ENCODE data around the gene SEZ6.

SEZ6 gene

GRCh38 chr17:28925912-28926365, 79.9 kb downstream of the SEZ6 start (continued):
- TF ChIP-seq, protein P1, sequence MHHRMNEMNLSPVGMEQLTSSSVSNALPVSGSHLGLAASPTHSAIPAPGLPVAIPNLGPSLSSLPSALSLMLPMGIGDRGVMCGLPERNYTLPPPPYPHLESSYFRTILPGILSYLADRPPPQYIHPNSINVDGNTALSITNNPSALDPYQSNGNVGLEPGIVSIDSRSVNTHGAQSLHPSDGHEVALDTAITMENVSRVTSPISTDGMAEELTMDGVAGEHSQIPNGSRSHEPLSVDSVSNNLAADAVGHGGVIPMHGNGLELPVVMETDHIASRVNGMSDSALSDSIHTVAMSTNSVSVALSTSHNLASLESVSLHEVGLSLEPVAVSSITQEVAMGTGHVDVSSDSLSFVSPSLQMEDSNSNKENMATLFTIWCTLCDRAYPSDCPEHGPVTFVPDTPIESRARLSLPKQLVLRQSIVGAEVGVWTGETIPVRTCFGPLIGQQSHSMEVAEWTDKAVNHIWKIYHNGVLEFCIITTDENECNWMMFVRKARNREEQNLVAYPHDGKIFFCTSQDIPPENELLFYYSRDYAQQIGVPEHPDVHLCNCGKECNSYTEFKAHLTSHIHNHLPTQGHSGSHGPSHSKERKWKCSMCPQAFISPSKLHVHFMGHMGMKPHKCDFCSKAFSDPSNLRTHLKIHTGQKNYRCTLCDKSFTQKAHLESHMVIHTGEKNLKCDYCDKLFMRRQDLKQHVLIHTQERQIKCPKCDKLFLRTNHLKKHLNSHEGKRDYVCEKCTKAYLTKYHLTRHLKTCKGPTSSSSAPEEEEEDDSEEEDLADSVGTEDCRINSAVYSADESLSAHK (tag by site-specific recombination; IDR thresholded peaks at IDR 0.05), result no peak
- TF ChIP-seq ZNF155 (tag by site-specific recombination; IDR thresholded peaks at IDR 0.05), result no peak
- TF ChIP-seq ZSCAN4 (tag by site-specific recombination; IDR thresholded peaks at IDR 0.05), result no peak
- TF ChIP-seq HOXA7 (CRISPR knock-in tag; IDR thresholded peaks at IDR 0.05; ENCODE audit: borderline replicate concordance), result no peak
- TF ChIP-seq GLI2 (tag by site-specific recombination; IDR thresholded peaks at IDR 0.05; ENCODE audit: borderline replicate concordance, low read depth), result no peak
- TF ChIP-seq BCL11A (tag by site-specific recombination; IDR thresholded peaks at IDR 0.05; ENCODE audit: low read depth), result no peak
- no peak for TF ChIP-seq ZNF473 (tag by site-specific recombination; IDR thresholded peaks at IDR 0.05)
- TF ChIP-seq, protein P2, sequence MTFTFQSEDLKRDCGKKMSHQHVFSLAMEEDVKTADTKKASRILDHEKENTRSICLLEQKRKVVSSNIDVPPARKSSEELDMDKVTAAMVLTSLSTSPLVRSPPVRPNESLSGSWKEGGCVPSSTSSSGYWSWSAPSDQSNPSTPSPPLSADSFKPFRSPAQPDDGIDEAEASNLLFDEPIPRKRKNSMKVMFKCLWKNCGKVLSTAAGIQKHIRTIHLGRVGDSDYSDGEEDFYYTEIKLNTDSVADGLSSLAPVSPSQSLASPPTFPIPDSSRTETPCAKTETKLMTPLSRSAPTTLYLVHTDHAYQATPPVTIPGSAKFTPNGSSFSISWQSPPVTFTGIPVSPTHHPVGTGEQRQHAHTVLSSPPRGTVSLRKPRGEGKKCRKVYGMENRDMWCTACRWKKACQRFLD (tag by site-specific recombination; IDR thresholded peaks at IDR 0.05), result no peak
- TF ChIP-seq ZNF510 (tag by site-specific recombination; IDR thresholded peaks at IDR 0.05; ENCODE audit: insufficient replicate concordance), result no peak
- 0 out of 2 replicates have a peak, but pooled peaks have one; percentile 34 for TF ChIP-seq ZNF398 (tag by site-specific recombination; IDR thresholded peaks at IDR 0.05)
- no peak for TF ChIP-seq ZNF311 (tag by site-specific recombination; IDR thresholded peaks at IDR 0.05; ENCODE audit: borderline replicate concordance)
- no peak for TF ChIP-seq ZNF138 (tag by site-specific recombination; IDR thresholded peaks at IDR 0.05; ENCODE audit: borderline replicate concordance)
- TF ChIP-seq ZNF558 (tag by site-specific recombination; IDR thresholded peaks at IDR 0.05), result peak; percentile 69; the same call in 1 of the 2 replicates
- TF ChIP-seq SCRT2 (tag by site-specific recombination; IDR thresholded peaks at IDR 0.05), result peak; percentile 42; the same call in 1 of the 2 replicates
- peak; percentile 70 for TF ChIP-seq ZNF660 (tag by site-specific recombination; IDR thresholded peaks at IDR 0.05)
- TF ChIP-seq ZNF175 (tag by site-specific recombination; IDR thresholded peaks at IDR 0.05), result no peak
- no peak for TF ChIP-seq ZNF280C (tag by site-specific recombination; IDR thresholded peaks at IDR 0.05)
- TF ChIP-seq ZNF776 (tag by site-specific recombination; IDR thresholded peaks at IDR 0.05; ENCODE audit: borderline replicate concordance), result no peak
- TF ChIP-seq, protein P3, sequence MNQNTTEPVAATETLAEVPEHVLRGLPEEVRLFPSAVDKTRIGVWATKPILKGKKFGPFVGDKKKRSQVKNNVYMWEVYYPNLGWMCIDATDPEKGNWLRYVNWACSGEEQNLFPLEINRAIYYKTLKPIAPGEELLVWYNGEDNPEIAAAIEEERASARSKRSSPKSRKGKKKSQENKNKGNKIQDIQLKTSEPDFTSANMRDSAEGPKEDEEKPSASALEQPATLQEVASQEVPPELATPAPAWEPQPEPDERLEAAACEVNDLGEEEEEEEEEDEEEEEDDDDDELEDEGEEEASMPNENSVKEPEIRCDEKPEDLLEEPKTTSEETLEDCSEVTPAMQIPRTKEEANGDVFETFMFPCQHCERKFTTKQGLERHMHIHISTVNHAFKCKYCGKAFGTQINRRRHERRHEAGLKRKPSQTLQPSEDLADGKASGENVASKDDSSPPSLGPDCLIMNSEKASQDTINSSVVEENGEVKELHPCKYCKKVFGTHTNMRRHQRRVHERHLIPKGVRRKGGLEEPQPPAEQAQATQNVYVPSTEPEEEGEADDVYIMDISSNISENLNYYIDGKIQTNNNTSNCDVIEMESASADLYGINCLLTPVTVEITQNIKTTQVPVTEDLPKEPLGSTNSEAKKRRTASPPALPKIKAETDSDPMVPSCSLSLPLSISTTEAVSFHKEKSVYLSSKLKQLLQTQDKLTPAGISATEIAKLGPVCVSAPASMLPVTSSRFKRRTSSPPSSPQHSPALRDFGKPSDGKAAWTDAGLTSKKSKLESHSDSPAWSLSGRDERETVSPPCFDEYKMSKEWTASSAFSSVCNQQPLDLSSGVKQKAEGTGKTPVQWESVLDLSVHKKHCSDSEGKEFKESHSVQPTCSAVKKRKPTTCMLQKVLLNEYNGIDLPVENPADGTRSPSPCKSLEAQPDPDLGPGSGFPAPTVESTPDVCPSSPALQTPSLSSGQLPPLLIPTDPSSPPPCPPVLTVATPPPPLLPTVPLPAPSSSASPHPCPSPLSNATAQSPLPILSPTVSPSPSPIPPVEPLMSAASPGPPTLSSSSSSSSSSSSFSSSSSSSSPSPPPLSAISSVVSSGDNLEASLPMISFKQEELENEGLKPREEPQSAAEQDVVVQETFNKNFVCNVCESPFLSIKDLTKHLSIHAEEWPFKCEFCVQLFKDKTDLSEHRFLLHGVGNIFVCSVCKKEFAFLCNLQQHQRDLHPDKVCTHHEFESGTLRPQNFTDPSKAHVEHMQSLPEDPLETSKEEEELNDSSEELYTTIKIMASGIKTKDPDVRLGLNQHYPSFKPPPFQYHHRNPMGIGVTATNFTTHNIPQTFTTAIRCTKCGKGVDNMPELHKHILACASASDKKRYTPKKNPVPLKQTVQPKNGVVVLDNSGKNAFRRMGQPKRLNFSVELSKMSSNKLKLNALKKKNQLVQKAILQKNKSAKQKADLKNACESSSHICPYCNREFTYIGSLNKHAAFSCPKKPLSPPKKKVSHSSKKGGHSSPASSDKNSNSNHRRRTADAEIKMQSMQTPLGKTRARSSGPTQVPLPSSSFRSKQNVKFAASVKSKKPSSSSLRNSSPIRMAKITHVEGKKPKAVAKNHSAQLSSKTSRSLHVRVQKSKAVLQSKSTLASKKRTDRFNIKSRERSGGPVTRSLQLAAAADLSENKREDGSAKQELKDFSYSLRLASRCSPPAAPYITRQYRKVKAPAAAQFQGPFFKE (tag by site-specific recombination; IDR thresholded peaks at IDR 0.05; ENCODE audit: borderline replicate concordance), result no peak
- no peak for TF ChIP-seq YY1 (tag by site-specific recombination; IDR thresholded peaks at IDR 0.05)
- no peak for TF ChIP-seq GLI4 (tag by site-specific recombination; IDR thresholded peaks at IDR 0.05)
- no peak for TF ChIP-seq ZNF341 (tag by site-specific recombination; IDR thresholded peaks at IDR 0.05; ENCODE audit: low read depth)
